Measurements from ENCODE around the gene PLAAT3.

DNA sequence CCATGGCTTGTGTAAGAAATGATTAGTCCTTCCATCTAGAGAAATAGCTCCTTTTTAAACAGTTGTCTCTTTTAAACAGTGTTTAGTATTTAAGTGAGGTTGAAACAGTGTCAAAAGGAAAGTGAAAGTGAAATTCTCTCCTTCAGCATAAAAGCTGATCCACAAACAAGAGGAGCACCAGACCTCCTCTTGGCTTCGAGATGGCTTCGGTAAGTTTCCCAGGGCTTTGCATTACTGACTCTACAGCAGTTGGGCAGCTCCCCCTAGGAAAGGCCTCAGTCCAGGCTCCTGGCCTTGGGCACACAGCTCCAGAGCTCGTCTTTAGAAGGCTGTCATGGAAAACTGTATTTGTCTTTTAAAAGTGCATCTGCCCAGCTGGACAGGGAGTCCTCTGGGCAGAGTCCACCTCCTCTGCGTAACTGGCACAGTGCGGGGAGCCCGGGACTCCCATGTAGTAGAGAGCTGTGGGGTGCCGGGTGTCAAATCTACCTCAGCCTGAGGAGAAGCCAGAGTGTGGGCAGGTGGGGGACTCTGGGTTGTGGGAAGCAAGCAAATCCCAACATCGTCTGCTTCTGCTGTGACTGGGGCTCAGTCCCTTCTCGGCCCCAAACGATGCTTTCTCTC is 77.5 kb downstream of the PLAAT3 start, which contains the start of gene PLAAT4:
- TF ChIP-seq, protein P1, sequence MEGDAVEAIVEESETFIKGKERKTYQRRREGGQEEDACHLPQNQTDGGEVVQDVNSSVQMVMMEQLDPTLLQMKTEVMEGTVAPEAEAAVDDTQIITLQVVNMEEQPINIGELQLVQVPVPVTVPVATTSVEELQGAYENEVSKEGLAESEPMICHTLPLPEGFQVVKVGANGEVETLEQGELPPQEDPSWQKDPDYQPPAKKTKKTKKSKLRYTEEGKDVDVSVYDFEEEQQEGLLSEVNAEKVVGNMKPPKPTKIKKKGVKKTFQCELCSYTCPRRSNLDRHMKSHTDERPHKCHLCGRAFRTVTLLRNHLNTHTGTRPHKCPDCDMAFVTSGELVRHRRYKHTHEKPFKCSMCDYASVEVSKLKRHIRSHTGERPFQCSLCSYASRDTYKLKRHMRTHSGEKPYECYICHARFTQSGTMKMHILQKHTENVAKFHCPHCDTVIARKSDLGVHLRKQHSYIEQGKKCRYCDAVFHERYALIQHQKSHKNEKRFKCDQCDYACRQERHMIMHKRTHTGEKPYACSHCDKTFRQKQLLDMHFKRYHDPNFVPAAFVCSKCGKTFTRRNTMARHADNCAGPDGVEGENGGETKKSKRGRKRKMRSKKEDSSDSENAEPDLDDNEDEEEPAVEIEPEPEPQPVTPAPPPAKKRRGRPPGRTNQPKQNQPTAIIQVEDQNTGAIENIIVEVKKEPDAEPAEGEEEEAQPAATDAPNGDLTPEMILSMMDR (IDR thresholded peaks at IDR 0.05; ENCODE audit: low read depth, low read length): no peak
- no peak for TF ChIP-seq EZH2phosphoT487 (IDR thresholded peaks at IDR 0.05; ENCODE audit: low read depth)
